Nucleus accumbens (tissue), 56 donors: ENCODE measurements around the gene FOSL1.

Experiments
- DNase-seq, 56 donors: peaks; one replicate each; lab custom pipeline; 2025; lab: John Stamatoyannopoulos, UW

FOSL1 gene

DNA sequence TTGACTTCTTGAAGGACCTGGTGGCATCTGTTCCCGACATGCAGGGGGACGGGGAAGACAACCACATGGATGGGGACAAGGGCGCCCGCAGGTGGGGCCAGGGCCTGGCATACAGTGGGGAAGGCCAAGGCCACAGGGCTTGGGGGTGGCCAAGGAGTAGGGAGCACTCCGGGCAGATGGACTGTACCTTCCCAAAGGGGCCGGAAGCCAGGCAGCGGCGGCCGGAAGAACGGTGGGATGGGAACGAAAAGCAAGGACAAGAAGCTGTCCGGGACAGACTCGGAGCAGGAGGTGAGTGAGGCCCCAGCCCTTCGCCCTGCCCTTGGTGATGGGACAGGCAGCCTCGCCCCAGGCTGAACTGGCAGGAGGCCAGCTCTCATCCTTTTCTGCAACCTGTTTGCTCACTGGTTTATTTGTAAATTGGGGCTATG, 20.2 kb upstream of the FOSL1 start:
- DNase-seq, result no peak

DNA sequence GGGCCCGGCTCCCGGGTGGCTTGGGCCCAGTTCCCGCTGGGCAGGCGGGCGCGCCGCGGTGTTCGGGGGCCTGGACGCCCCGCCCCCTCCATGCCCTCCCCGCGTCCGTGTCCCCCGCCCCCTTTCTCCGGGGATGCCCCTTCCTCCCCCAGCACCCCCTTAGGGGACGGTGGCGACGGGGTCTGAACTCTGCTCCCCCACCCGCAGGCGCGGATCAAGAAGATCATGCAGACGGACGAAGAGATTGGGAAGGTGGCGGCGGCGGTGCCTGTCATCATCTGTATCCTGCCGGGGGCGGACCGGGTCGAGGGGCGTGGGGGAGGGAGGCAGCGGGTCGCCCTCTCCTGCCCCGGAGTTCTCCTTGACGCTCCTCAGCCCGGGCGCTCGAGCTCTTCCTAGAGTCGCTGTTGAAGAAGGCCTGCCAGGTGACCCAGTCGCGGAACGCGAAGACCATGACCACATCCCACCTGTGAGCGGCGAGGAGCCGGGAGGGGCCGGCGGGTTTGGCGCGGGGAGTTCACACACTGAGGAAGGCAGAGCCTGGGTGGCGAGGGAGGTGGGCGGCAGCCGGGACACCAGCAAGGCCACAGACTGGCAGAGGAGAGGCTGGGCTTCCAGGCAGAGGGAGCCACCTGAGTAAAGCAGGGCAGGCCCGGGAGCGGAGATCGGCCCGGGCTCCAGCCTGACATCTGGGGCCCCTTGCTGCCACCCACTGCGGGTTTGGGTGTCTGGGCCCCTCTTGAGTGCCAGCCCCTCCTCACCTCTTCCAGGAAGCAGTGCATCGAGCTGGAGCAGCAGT, 19.6 kb upstream of the FOSL1 start:
- DNase-seq, result peak in 21 of 56 donors; percentile 31 to 65 (median 49)

DNA sequence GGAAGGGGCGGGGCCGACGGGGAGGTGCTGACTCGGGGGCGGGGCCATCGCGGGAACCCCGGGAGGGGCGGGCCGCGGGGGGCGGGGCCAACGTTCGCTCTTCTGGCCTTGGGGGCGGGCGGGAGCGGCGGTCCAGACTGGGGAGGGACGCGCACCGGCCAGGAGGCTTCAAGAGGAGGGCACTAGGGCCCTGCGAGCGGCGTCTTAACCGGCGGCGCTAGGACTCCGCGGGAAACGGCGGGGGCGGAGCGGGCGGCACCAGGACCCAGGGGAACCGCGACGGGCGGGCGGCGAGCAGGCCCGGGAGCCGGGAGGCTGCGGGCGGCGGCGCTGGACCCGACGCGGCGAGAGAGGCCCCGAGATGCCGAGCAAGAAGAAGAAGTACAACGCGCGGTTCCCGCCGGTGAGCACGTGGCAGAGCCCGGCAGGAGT, 19.0 kb upstream of the FOSL1 start, which contains the start of gene DRAP1:
DRAP1 (plus strand) TSS at position 286 of the 432 bp plus-strand sequence; CDS start at position 362, 76 bp downstream.
- peak; percentile 76 to 100 (median 98) for DNase-seq

DNA sequence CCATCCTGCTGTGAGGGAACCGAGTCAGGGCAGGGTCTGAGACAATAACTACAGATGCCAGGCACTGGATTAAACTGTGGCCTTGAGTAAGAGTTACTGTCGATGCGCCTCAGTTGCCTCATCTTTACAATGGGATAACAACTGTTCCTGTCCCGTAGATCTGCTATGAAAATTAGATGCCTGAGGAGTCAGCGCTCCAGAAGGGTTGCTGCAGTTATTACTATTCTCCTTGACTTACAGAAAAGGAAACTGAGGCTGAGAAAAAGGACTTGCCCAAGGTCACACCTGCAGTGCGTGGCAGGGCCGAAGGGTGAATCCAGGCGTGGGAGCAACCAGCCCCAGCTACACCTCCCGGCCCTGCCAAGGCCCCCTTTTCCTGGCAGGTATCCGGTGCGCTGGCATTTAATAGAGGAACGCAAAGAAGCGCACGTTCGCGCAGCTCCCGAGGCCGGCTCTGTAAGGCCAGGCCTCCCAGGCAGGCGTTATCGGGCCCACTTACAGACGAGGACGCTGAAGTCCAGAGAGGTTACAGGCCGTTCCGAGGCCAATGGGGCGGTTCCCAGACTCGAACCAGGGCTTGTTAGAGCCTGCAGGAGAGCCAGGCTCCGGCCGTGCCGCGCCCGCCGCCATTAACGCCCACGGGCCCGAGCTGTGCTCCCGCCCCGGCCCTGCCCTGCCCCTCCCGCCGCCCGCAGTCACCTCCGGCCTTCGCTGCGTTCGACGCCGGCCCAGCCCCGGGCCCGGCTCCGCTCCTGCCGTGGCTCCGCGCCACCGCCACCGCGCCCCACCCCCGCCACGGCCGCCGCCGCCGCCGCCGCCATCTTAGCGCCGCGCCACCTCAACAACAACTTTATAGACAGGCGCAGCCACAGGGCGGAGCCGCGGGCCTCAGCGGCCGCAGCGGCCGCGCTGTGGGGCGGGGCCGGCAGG, 18.3 kb upstream of the FOSL1 start, which contains the start of gene C11orf68:
C11orf68 (minus strand) TSS at position 852 of the 930 bp plus-strand sequence; CDS start at position 821, 31 bp downstream.
- peak in 4 of 56 donors; percentile 42 to 62 (median 52) for DNase-seq

DNA sequence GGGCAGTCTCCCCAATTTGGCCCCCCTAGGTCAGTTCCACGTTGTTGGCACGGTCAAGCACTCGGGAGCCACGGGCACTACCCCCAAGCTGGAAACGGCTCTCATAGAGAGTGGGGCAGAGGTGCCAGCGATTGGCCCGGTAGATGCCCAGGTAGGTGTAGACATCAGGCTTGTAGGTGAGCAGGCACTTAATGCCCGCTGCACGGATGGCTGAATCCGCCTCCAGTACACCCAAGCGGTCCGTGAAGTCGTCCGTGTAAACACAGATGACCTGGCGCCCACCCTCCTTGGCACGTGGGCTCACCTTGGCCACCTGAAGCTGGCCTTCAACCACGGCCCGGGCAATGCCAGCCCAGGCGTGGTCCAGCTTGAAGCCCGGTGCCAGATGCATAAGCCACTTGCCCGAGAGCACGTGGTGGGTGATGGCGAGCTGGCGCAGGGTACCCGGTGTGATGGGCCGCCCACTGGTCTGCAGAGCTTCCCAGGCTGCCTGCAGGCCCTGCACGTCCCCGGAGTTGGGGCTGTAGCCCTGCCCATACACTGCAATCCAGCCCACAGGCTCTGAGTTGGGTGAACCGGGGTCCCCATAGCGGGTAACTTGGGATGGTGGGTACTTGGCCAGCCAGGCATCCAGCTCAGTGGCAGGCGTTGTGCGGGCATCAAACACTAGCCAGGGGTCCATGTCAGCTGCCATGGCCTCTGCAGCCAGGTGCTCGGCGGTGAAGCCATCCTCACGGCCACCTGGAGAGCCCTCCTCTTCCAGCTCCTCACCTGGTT, 17.4 kb upstream of the FOSL1 start:
- DNase-seq, result no peak

DNA sequence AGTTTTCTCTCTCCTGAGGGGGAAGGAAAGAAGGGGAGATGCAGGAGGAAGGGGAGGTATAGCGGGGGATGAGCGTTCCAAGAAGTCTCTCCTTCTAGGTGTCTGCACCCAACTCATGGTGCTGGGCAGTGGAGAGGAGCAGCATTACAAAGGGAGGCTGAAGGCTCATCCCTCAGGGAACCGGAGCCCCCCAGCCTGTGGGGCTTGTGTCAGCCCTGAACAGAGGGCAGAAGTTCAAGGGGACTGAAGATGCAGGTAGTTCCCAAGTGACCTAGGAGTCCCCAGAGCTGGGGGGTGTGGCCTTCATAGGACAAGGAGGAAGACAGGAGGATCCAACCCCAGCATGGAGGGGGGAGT, 16.9 kb upstream of the FOSL1 start:
- no peak for DNase-seq

DNA sequence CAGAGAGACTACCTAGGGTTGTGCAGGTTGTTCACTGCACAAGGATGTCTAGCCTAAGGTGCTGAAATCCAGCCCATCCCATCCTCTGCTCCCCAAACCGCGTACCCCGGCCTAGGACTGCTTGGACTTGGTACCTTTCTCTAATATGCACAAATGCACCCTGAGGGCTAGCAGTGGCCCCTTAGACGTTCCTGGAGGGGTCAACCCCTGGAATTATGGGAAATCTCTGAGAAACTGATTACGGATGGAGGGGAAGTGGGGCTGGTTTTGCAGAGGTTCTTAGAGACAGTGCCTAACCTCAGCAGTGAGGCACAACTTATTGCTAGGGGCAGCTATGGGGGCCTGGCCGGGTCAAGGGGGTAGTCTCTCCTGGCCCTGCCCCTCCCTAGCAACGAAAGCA, 16.2 kb upstream of the FOSL1 start:
- DNase-seq, result no peak

DNA sequence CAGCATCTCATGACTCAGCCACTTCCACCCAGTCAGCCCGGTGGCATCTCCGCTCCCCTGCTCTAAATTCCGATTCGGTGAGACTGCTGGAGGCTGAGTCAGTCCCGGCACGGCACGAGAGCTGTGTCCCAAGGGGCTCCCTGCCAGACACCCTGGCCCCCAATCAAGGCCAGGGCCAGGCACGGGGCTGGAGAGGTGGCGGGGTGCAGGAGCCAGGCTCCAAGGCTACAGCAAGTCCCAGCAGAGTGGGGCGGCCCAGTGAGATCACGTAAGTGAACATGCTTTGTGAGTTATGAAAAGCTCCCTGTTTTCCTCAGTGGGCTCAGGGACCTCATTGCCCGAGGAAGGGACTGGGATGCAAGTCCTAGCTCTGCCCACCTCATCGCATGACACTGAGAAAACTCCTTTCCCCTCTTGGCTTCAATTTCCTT, 15.6 kb upstream of the FOSL1 start:
- DNase-seq, result peak in 28 of 56 donors; percentile 8 to 81 (median 28)

DNA sequence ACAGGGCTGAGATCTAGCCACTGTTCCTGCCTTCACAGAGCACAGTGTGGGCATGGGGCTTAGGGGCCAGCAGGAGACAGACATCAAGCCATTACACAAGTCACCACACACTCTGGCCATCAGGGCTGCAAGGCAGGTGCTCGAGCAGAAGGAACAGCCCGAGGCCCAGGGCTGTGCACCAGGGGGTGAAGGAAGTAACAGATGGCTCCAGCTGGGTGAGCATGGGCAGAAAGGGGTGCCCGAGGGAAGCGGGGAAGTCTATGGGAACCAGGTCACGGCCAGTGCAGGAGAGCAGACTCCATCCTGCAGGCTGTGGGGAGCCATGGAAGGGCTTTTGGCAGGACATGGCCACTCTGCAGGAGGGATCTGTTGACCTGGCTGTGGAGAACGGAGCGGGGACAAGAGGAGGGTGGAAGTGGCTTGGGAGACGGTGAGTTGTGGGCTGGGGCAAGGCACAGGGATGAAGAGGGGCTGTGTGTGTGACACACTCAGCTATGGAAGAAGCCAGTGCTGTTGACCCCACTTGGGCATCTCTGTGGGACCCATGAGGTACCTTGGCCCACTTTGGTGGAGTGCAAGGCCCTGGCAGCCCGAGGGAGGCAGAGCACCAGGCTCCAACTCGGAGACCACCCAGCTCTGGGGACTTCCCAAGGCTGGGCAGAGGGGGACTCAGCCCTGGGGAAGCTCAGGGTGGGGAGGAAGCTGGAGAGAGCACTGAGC, 15.1 kb upstream of the FOSL1 start:
- no peak for DNase-seq

DNA sequence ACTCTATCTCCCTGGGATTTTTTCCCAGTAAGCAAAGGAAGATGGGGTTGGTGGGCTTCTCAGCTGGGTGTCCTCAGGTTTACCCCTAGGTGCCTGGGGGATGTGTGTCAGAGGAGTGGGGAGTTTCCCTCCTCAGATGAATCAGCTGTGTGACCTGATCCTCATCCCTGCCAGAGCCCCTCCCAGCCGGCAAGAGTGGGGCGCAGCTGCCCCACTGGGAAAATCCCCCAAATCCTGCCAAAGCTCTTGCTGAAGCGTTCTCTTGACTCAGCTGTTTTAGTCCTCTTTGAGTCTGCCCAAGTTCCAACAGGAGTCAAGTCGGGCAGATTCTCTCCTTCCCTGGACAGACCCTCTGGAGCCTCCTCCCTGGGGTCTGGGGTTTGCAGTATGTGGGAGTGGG, 12.7 kb upstream of the FOSL1 start:
- no peak for DNase-seq

DNA sequence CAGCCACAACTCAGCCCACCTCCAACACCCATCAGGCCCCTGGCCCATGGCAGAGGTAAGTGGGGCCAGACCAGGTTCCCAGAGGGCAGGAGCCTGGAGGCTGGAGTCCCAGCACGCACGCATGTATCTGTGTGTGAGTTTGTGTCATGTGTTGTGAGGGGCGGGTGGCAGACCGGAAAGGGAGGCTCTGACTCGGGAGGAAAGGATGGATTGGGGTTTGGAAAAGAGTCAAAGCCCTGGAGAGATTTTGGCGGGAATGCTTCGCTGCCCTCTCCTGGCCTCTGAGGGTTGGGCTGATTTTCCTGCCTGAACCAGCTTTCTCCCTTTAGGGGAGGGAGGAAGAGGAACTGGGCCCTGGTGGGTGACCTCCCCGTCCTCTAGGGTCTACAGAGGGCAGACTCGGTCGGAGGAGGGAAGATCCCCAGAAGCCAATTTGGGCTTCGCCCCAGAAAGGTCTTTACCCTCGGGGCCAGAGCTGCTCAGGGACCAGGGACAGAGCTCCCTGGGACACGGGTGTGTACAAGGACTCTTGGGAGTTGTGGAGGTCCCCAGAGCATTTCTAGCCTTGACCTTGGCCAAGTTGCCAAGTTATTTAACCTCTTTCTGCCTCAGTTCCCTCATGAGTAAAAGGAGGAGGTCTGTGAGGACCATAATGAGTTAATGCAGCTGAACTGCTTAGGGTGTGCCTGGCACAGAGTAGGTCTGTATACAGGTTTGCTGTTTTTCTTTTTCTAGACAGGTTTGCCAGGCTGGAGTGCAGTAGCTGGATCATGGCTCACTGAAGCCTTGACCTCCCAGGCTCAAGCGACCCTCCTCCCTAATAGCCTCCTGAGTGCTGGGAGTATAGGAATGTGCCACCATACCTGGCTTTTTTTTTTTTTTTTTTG, 11.7 kb upstream of the FOSL1 start:
- DNase-seq, result peak in 1 of 56 donors; percentile 6

DNA sequence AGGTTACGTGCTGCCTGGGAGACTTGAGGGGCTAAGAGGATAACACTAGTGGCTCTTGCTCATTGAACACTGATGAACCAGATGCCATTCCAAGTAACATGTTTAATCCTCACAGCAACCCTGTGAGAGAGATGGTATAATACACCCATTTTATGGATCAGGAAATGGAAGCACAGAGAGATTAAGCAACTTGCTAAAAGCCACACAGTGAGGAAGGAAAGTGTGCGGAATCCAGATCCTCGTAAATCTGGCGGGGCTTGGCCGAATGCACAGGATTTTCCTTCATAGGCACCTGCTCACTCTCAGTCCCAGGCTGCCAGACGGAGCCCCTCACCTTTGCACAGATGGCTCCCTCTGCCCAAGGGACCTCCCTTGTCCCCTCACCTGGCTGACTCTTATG, 7.7 kb upstream of the FOSL1 start:
- DNase-seq, result no peak

DNA sequence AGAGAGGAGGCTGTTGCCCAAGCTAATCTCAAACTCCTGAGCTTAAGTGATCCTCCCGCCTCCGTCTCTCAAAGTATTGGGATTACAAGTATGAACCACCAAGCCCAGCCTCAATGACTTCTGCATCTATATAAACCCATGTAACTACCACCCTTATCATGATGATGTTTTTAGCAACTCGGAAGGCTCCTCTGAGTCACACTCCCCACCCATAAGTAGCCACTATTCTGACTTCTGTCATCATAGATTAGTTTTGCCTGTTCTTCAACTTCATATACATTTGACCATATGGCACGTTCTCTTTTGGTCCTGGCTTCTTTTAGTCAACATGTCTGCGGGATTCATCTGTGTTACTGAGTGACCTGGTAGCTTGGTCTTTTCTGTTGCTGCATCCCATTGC, 6.4 kb upstream of the FOSL1 start:
- no peak for DNase-seq

DNA sequence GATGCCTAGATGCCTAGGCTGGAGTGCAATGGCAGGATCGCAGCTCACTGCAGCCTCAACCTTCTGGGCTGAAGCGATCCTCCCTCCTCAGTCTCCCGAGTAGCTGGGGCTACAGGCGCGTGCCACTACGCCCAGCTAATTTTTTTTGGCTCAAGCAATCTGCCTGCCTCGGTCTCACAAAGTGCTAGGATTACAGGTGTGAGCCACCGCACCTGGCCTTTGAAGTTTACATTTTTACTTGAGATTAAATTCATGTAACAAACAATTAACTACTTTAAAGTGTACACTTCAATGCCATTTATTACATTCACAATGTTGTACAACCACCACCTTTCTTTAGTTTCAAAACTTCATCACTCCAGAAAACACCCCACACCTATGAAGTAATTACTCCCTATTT, 3.5 kb upstream of the FOSL1 start:
- no peak for DNase-seq

DNA sequence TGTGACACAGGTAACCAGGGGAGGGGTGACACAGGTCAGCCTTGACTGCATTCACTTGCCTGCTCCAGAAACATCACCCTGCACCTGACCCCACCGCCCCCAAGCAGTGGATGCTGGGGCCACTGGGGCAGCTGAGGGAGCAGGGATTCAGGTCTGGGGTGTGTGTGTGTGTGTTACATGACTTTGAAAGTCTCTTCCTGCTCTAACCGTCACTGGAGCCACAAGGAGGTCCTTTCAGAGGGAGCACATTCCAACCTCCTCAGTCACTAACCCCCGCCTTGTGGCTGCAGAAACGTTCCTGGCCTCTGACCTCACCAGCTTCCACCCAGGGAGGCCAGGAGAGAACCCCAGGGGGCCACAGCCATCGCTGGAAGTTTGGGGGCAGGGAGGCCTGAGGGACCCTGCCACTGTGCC, 2.9 kb upstream of the FOSL1 start:
- no peak for DNase-seq

DNA sequence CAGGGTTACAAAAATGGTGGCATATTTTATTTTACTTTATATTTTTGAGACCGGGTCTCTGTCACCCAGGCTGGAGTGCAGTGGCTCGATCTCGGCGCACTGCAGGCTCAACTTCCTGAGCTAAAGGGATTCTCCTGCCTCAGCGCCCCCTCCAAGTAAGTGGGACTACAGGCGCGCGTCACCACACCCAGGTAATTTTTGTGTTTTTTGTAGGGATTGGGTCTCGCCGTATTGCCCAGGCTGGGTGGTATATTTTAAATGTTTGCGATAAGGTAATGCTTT, 652 bp upstream of the FOSL1 start:
- no peak for DNase-seq

DNA sequence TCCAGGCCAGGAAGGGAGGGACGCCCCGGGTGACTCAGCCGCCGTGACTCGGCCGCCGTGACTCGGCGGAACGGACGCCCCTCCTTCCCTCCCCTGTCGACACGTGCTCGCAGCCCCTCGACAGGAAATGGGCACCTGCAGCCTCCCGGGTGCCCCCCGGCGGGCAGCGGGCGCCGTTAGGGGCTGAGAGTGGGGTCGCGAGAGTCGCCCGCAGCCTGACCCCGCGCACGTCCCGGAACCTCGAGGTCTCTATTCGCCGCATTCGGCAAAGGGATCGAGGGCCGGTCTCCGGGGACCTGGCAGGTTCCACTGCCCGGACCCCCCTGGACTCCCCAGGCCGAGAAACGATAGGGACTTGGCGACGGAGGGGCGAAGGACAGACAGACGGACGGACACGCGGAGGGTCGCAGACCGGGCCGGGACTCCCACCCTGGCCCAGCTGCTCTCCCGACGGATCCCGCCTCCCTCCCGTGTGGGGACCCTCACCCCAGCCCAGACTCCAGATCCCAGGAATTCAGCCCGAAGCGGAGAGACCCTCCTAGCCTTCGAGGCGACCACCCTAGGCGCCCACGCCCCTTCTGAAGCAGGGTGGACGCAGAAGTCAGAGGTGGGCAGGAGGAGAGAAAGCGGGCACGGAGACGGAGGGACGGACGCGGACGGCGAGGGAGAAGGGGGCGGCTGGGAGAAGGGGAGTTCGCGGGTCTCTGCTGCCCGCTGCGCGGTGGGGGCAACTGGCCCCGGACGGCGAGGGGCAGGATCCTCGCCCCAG, 648 bp downstream of the FOSL1 start:
- peak in 1 of 56 donors; percentile 44 for DNase-seq
